ENCODE results near the gene ZBTB9. TPM values are rescaled to one million over a fixed set of nuclear protein-coding genes. Genes with fewer than 3 reads are reported as not detected.

Gene ZBTB9
- total RNA-seq, 1 experiment from 2014 or later = 19.4 TPM

- H3K27me3 Mint-ChIP-seq (ENCODE audit: low read depth) = no peaks in the 10 kb centered on the region
- DNase-seq (ENCODE audit: low spot score) (no peak), ATAC-seq (no peak)
- POLR2A ChIA-PET = interaction anchor here (1.0 to 2.0 kb wide), 2 partner anchors 11 to 13 kb away, joined by 3 to 5 read pairs; partner anchors contain the start of gene ZBTB9
- CTCF ChIA-PET = interaction anchor here (1.3 kb wide), 1 partner anchor 9 kb away, joined by 3 read pairs; no protein-coding TSS in a partner anchor
- no peak overlapping the region for H3K4me3 Mint-ChIP-seq
- no peak overlapping the region for H3K27ac Mint-ChIP-seq
- H3K36me3 Mint-ChIP-seq = peaks cover 78% of the 10 kb centered on the region
- no peaks in the 10 kb centered on the region for H3K4me1 Mint-ChIP-seq
- TF ChIP-seq OVOL2 (CRISPR knock-in tag; IDR thresholded peaks at IDR 0.05; ENCODE audit: borderline replicate concordance) (no peak), MAX (CRISPR knock-in tag; IDR thresholded peaks at IDR 0.05) (no peak), CBFB (CRISPR knock-in tag; IDR thresholded peaks at IDR 0.05; ENCODE audit: low read depth) (no peak), NR2C2 (CRISPR knock-in tag; IDR thresholded peaks at IDR 0.05) (no peak), ZBTB21 (CRISPR knock-in tag; IDR thresholded peaks at IDR 0.05; ENCODE audit: borderline replicate concordance) (no peak), SOX15 (CRISPR knock-in tag; IDR thresholded peaks at IDR 0.05) (no peak), TCF7 (CRISPR knock-in tag; IDR thresholded peaks at IDR 0.05; ENCODE audit: low read depth) (no peak), SMAD3 (CRISPR knock-in tag; IDR thresholded peaks at IDR 0.05; ENCODE audit: borderline replicate concordance) (no peak), JAZF1 (CRISPR knock-in tag; IDR thresholded peaks at IDR 0.05) (no peak)
- TF ChIP-seq, protein P1, sequence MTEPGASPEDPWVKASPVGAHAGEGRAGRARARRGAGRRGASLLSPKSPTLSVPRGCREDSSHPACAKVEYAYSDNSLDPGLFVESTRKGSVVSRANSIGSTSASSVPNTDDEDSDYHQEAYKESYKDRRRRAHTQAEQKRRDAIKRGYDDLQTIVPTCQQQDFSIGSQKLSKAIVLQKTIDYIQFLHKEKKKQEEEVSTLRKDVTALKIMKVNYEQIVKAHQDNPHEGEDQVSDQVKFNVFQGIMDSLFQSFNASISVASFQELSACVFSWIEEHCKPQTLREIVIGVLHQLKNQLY (CRISPR knock-in tag; IDR thresholded peaks at IDR 0.05) = no peak
- no peaks in the 10 kb centered on the region for H3K9me3 Mint-ChIP-seq
These were observed 12.9 kb upstream of the ZBTB9 start for GRCh38 chr6:33441457-33441856.

DNA sequence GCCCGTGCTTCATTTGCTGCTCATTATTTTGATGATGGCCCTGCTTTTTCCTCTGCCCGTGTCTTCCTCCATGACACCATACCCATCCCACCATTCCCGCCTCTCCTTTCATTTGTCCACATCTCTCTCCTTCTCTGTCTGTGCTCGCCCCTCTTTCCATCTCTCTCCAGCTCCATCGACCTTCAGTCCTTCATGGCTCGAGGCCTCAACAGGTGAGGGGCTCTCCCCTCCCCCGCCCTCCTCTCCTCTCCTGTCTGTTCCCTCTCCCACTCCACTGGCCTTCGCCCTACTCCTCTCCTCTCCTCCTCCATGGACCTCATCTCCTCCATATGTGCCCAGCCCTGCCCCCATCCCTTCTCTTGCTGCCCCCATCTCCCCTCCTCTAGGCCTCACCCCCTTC lies 12.1 kb upstream of the ZBTB9 start:
- Mint-ChIP-seq H3K4me3 (no peak overlapping the region), H3K9me3 (no peaks in the 10 kb centered on the region), H3K36me3 (peaks cover 76% of the 10 kb centered on the region), H3K27ac (no peak overlapping the region), H3K27me3 (ENCODE audit: low read depth) (no peaks in the 10 kb centered on the region), H3K4me1 (no peaks in the 10 kb centered on the region)
- ATAC-seq (no peak), DNase-seq (ENCODE audit: low spot score) (no peak)
- POLR2A ChIA-PET = interaction anchor here (1.0 kb wide), 1 partner anchor 11 kb away, joined by 3 read pairs; no protein-coding TSS in a partner anchor
- CTCF ChIA-PET = no interaction called here
- TF ChIP-seq ZNF138 (CRISPR knock-in tag; conservative IDR thresholded peaks at IDR 0.05) = no peak
- no peak for TF ChIP-seq JAZF1 (CRISPR knock-in tag; IDR thresholded peaks at IDR 0.05)
- TF ChIP-seq, protein P2, sequence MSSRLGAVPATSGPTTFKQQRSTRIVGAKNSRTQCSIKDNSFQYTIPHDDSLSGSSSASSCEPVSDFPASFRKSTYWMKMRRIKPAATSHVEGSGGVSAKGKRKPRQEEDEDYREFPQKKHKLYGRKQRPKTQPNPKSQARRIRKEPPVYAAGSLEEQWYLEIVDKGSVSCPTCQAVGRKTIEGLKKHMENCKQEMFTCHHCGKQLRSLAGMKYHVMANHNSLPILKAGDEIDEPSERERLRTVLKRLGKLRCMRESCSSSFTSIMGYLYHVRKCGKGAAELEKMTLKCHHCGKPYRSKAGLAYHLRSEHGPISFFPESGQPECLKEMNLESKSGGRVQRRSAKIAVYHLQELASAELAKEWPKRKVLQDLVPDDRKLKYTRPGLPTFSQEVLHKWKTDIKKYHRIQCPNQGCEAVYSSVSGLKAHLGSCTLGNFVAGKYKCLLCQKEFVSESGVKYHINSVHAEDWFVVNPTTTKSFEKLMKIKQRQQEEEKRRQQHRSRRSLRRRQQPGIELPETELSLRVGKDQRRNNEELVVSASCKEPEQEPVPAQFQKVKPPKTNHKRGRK (CRISPR knock-in tag; IDR thresholded peaks at IDR 0.05; ENCODE audit: borderline replicate concordance) = no peak
- TF ChIP-seq ESRRA (CRISPR knock-in tag; IDR thresholded peaks at IDR 0.05; ENCODE audit: borderline replicate concordance) = no peak
- no peak for TF ChIP-seq NR1H2 (CRISPR knock-in tag; IDR thresholded peaks at IDR 0.05)
- no peak for TF ChIP-seq KAT7 (CRISPR knock-in tag; IDR thresholded peaks at IDR 0.05; ENCODE audit: borderline replicate concordance)
- no peak for TF ChIP-seq ZNF232 (CRISPR knock-in tag; IDR thresholded peaks at IDR 0.05)
- no peak for TF ChIP-seq MXD4 (CRISPR knock-in tag; IDR thresholded peaks at IDR 0.05; ENCODE audit: borderline replicate concordance)
- TF ChIP-seq, protein P1 (CRISPR knock-in tag; IDR thresholded peaks at IDR 0.05) = no peak

DNA sequence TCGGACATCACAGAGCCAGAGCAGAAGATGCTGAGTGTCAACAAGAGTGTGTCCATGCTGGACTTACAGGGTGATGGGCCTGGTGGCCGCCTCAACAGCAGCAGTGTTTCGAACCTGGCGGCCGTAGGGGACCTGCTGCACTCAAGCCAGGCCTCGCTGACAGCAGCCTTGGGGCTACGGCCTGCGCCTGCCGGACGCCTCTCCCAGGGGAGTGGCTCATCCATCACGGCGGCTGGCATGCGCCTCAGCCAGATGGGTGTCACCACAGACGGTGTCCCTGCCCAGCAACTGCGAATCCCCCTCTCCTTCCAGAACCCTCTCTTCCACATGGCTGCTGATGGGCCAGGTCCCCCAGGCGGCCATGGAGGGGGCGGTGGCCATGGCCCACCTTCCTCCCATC lies 11.4 kb upstream of the ZBTB9 start:
- Mint-ChIP-seq H3K9me3 (no peaks in the 10 kb centered on the region), H3K4me3 (no peak overlapping the region), H3K27me3 (ENCODE audit: low read depth) (no peaks in the 10 kb centered on the region), H3K36me3 (peaks cover 77% of the 10 kb centered on the region), H3K27ac (no peak overlapping the region; the same call in 1 of the 2 replicates), H3K4me1 (no peaks in the 10 kb centered on the region)
- ATAC-seq = no peak
- CTCF ChIA-PET = no interaction called here
- POLR2A ChIA-PET = no interaction called here
- no peak for TF ChIP-seq ZMAT4 (CRISPR knock-in tag; IDR thresholded peaks at IDR 0.05)
- TF ChIP-seq MAX (CRISPR knock-in tag; IDR thresholded peaks at IDR 0.05) = no peak
- TF ChIP-seq, protein P3, sequence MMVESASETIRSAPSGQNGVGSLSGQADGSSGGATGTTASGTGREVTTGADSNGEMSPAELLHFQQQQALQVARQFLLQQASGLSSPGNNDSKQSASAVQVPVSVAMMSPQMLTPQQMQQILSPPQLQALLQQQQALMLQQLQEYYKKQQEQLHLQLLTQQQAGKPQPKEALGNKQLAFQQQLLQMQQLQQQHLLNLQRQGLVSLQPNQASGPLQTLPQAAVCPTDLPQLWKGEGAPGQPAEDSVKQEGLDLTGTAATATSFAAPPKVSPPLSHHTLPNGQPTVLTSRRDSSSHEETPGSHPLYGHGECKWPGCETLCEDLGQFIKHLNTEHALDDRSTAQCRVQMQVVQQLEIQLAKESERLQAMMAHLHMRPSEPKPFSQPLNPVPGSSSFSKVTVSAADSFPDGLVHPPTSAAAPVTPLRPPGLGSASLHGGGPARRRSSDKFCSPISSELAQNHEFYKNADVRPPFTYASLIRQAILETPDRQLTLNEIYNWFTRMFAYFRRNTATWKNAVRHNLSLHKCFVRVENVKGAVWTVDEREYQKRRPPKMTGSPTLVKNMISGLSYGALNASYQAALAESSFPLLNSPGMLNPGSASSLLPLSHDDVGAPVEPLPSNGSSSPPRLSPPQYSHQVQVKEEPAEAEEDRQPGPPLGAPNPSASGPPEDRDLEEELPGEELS (CRISPR knock-in tag; IDR thresholded peaks at IDR 0.05) = no peak
- TF ChIP-seq ZSCAN18 (CRISPR knock-in tag; IDR thresholded peaks at IDR 0.05) = no peak
- no peak for TF ChIP-seq RELA (CRISPR knock-in tag; IDR thresholded peaks at IDR 0.05; ENCODE audit: borderline replicate concordance)
- DNase-seq (ENCODE audit: low spot score) = no peak

Measured in WTC11 (cell line).